Measurements from ENCODE around the gene TRIM41.
"Not testable (repeated sequence)": the region's sequence is repeated elsewhere in the genome, so short reads cannot be mapped to it uniquely, and the experiment has no call there.

The TRIM41 gene

GRCh38 chr5:181259283-181259682, 36.2 kb downstream of the TRIM41 start:
- DNase-seq, result no peak

- DNase-seq, result no peak
These were observed 37.1 kb downstream of the TRIM41 start for GRCh38 chr5:181259974-181260719.

GRCh38 chr5:181260720-181261319, 37.7 kb downstream of the TRIM41 start, which contains the start of gene TRIM52:
Gene TRIM52, minus strand, starts transcription at chr5:181261143. Its CDS starts 330 bp downstream, at chr5:181260813.
- no peak for DNase-seq

GRCh38 chr5:181261320-181262049, 38.4 kb downstream of the TRIM41 start:
- DNase-seq, result no peak

GRCh38 chr5:181263633-181264032, 40.6 kb downstream of the TRIM41 start:
- no peak for DNase-seq

- DNase-seq, result no peak
These were observed 42.1 kb downstream of the TRIM41 start for GRCh38 chr5:181265092-181265671.

- not testable (repeated sequence) for DNase-seq
These were observed 44.3 kb downstream of the TRIM41 start for GRCh38 chr5:181267291-181267904.

- DNase-seq, result not testable (repeated sequence)
These were observed 44.8 kb downstream of the TRIM41 start for GRCh38 chr5:181267907-181268306.

- DNase-seq, result no peak
These were observed 48.0 kb downstream of the TRIM41 start for GRCh38 chr5:181271081-181271480.

GRCh38 chr5:181273433-181273744, 50.3 kb downstream of the TRIM41 start:
- DNase-seq, result not testable (repeated sequence)

- DNase-seq, result no peak
These were observed 57.2 kb downstream of the TRIM41 start for GRCh38 chr5:181280251-181280762.

GRCh38 chr5:181281077-181281983, 58.2 kb downstream of the TRIM41 start:
- DNase-seq, result no peak

GRCh38 chr5:181281984-181282316, 58.9 kb downstream of the TRIM41 start:
- DNase-seq, result no peak

GRCh38 chr5:181282415-181282814, 59.3 kb downstream of the TRIM41 start:
- not testable (repeated sequence) for DNase-seq

GRCh38 chr5:181282874-181283273, 59.8 kb downstream of the TRIM41 start:
- no peak for DNase-seq

- DNase-seq, result no peak
These were observed 60.3 kb downstream of the TRIM41 start for GRCh38 chr5:181283347-181283746.

GRCh38 chr5:181283841-181284755, 61.0 kb downstream of the TRIM41 start:
- DNase-seq, result not testable (repeated sequence)

All from activated naive CD4-positive, alpha-beta T cell (primary cell).